ENCODE measurements around the gene SPAG9.

SPAG9 gene

DNA sequence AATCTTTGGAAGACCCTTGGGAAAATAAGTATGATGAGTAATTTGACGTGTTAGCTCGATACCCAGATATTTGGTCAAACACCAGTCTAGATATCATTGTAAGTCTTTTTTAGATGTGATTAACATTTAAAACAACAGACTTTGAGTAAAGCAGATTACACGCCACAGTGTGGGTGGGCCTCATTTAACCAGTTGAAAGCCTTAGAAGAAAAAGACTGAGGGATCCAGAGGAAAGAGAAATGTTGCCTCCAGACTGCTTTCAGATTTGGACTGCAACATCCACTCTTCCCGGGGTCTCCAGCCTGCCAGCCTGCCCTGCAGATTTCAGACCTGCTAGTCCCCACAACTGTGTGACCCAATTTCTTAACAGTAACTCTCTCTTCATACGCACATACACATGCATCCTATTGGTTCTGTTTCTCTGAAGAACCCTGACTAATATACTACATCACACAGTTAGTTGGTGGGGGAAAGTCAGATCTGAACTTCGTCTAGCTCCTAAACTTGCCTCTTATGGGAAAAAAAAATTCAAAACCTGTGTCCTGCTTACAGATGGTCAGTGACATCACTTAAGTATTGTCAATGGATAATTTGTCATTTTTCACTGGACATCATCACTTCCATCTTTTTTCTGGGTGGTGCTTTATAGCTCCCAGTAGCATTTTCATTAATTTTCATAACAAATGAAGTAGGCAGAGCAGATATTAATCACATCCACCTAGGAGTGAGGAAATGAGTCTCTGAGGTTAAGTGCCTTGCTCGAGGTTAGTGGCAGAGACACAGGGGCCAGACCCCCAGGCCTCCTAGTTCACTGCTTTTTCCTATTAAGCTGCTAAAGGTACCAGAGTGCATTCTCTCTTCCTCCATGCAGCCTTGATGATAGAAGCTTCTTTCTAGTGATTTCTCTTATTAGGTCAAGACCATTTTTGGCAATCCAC is 146.8 kb downstream of the SPAG9 start:
- Histone ChIP-seq H3K9me3 (ENCODE audit: severe bottlenecking) (no peaks in the 10 kb centered on the region), H3K4me1 (ENCODE audit: insufficient read depth, poor library complexity, severe bottlenecking) (peaks cover 4% of the 10 kb centered on the region), H3K4me3 (ENCODE audit: severe bottlenecking) (no peak overlapping the region), H3K27ac (ENCODE audit: poor library complexity, severe bottlenecking) (no peak overlapping the region), H3K36me3 (ENCODE audit: low read depth) (peaks cover 69% of the 10 kb centered on the region), H3K27me3 (ENCODE audit: insufficient read depth, poor library complexity, severe bottlenecking) (no peaks in the 10 kb centered on the region)
- ATAC-seq (ENCODE audit: low read depth) = no peak
- no peak for DNase-seq (ENCODE audit: low spot score)
- TF ChIP-seq, protein P1, sequence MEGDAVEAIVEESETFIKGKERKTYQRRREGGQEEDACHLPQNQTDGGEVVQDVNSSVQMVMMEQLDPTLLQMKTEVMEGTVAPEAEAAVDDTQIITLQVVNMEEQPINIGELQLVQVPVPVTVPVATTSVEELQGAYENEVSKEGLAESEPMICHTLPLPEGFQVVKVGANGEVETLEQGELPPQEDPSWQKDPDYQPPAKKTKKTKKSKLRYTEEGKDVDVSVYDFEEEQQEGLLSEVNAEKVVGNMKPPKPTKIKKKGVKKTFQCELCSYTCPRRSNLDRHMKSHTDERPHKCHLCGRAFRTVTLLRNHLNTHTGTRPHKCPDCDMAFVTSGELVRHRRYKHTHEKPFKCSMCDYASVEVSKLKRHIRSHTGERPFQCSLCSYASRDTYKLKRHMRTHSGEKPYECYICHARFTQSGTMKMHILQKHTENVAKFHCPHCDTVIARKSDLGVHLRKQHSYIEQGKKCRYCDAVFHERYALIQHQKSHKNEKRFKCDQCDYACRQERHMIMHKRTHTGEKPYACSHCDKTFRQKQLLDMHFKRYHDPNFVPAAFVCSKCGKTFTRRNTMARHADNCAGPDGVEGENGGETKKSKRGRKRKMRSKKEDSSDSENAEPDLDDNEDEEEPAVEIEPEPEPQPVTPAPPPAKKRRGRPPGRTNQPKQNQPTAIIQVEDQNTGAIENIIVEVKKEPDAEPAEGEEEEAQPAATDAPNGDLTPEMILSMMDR (IDR thresholded peaks at IDR 0.05; ENCODE audit: poor library complexity, severe bottlenecking) = no peak

DNA sequence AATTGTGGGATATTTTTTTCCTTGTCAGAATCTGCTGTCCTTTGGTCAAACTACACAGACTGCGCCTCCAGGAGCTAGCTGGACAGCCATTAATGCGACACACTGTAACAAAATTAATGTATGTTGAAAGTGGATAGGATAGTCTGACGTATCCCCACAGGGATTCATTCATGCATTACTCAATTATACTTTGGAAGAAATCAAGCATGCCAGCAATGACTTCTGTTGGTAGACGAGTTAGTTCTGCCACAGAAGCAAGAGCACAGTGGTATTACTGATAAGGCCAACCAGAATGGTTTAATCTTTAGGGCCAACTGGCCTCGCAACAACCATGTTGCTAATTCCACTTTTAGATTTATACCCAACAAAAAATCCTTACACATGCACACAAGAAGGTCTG is 148.1 kb downstream of the SPAG9 start:
- H3K36me3 ChIP-seq (ENCODE audit: low read depth) = peaks cover 63% of the 10 kb centered on the region
- TF ChIP-seq, protein P1 (IDR thresholded peaks at IDR 0.05; ENCODE audit: poor library complexity, severe bottlenecking) = no peak
- no peak overlapping the region for H3K4me3 ChIP-seq (ENCODE audit: severe bottlenecking)
- ATAC-seq (ENCODE audit: low read depth) = no peak
- DNase-seq (ENCODE audit: low spot score) = no peak
- H3K9me3 ChIP-seq (ENCODE audit: severe bottlenecking) = no peaks in the 10 kb centered on the region
- H3K27me3 ChIP-seq (ENCODE audit: insufficient read depth, poor library complexity, severe bottlenecking) = no peaks in the 10 kb centered on the region
- no peak overlapping the region for H3K27ac ChIP-seq (ENCODE audit: poor library complexity, severe bottlenecking)
- H3K4me1 ChIP-seq (ENCODE audit: insufficient read depth, poor library complexity, severe bottlenecking) = peaks cover 4% of the 10 kb centered on the region

GRCh38 chr17:50967795-50968194 is 152.9 kb downstream of the SPAG9 start:
- Histone ChIP-seq H3K36me3 (ENCODE audit: low read depth) (peaks cover 40% of the 10 kb centered on the region), H3K9me3 (ENCODE audit: severe bottlenecking) (no peaks in the 10 kb centered on the region), H3K4me3 (ENCODE audit: severe bottlenecking) (no peak overlapping the region), H3K4me1 (ENCODE audit: insufficient read depth, poor library complexity, severe bottlenecking) (no peaks in the 10 kb centered on the region), H3K27me3 (ENCODE audit: insufficient read depth, poor library complexity, severe bottlenecking) (no peaks in the 10 kb centered on the region), H3K27ac (ENCODE audit: poor library complexity, severe bottlenecking) (no peak overlapping the region)
- TF ChIP-seq, protein P1 (IDR thresholded peaks at IDR 0.05; ENCODE audit: poor library complexity, severe bottlenecking) = no peak
- no peak for ATAC-seq (ENCODE audit: low read depth)
- DNase-seq (ENCODE audit: low spot score) = no peak

DNA sequence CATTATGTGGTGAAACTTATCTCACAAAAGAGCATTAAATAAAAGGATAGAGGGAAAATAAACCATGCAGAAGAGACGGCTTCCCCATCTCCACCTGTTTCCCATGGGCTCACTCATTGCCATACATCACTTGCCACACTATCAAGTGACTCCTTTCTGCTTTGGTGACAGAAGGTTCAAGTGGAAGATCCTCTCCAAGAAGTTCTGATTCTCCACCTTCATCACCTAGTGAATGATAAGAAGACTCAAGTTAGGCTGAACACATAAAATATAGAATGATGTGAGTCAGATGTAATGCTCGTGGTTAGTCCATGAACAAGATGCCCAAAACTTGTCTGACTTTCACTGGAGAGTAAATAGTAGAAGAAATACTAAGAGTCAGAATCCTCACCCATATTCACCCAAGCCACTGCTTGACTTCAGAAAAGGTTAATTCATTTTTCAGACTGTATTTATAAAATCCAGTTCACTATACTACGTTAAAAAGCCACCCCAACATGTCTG is 154.5 kb downstream of the SPAG9 start:
- H3K4me1 ChIP-seq (ENCODE audit: insufficient read depth, poor library complexity, severe bottlenecking) = no peaks in the 10 kb centered on the region
- ATAC-seq (ENCODE audit: low read depth) (no peak), DNase-seq (ENCODE audit: low spot score) (no peak)
- no peak overlapping the region for H3K27ac ChIP-seq (ENCODE audit: poor library complexity, severe bottlenecking)
- TF ChIP-seq, protein P1 (IDR thresholded peaks at IDR 0.05; ENCODE audit: poor library complexity, severe bottlenecking) = no peak
- H3K9me3 ChIP-seq (ENCODE audit: severe bottlenecking) = no peaks in the 10 kb centered on the region
- no peaks in the 10 kb centered on the region for H3K27me3 ChIP-seq (ENCODE audit: insufficient read depth, poor library complexity, severe bottlenecking)
- no peak overlapping the region for H3K4me3 ChIP-seq (ENCODE audit: severe bottlenecking)
- H3K36me3 ChIP-seq (ENCODE audit: low read depth) = peaks cover 40% of the 10 kb centered on the region

GRCh38 chr17:50963139-50963538 is 157.5 kb downstream of the SPAG9 start:
- DNase-seq (ENCODE audit: low spot score) = no peak
- Histone ChIP-seq H3K4me3 (ENCODE audit: severe bottlenecking) (no peak overlapping the region), H3K27me3 (ENCODE audit: insufficient read depth, poor library complexity, severe bottlenecking) (no peaks in the 10 kb centered on the region), H3K4me1 (ENCODE audit: insufficient read depth, poor library complexity, severe bottlenecking) (no peaks in the 10 kb centered on the region), H3K36me3 (ENCODE audit: low read depth) (peaks cover 21% of the 10 kb centered on the region), H3K9me3 (ENCODE audit: severe bottlenecking) (no peaks in the 10 kb centered on the region), H3K27ac (ENCODE audit: poor library complexity, severe bottlenecking) (no peak overlapping the region)
- TF ChIP-seq, protein P1 (IDR thresholded peaks at IDR 0.05; ENCODE audit: poor library complexity, severe bottlenecking) = no peak
- no peak for ATAC-seq (ENCODE audit: low read depth)
